Measurements from ENCODE around the gene TMEM238. TPM values are rescaled to one million over a fixed set of nuclear protein-coding genes. Genes with fewer than 3 reads are reported as not detected.
A peak's percentile ranks its signal among the peaks of the same experiment; 100 is the strongest.

The TMEM238 gene
- total and polyA plus RNA-seq, 9 of the 15 experiments (the other 6 are each of a cell fraction or from before 2014, with no cell fraction given) = 0.18 to 5.1 (median 1.3) TPM; not detected in 4

- TF ChIP-seq BRD4 (IDR thresholded peaks at IDR 0.05) (no peak), SMARCA4 (IDR thresholded peaks at IDR 0.05) (no peak), EP300 (IDR thresholded peaks at IDR 0.05; ENCODE audit: low read length) (peak; percentile 30), SIRT6 (IDR thresholded peaks at IDR 0.05; ENCODE audit: low read depth, low read length) (no peak), YY1 (IDR thresholded peaks at IDR 0.05; ENCODE audit: borderline replicate concordance in 1 of 3, control insufficient read depth in 1 of 3, extremely low read depth in 1 of 3, insufficient read depth in 3 of 3, insufficient read length in 1 of 3, insufficient replicate concordance in 2 of 3, low read depth in 1 of 3, low read length in 2 of 3) (peak; percentile 71 to 95 (median 88)), KAT8 (IDR thresholded peaks at IDR 0.05; ENCODE audit: low read depth) (no peak), POLR2AphosphoS5 (IDR thresholded peaks at IDR 0.05; ENCODE audit: control insufficient read depth, insufficient read depth, low read depth, low read length) (peak; percentile 28; the same call in 1 of the 2 replicates), ZNF57 (CRISPR knock-in tag; IDR thresholded peaks at IDR 0.05) (no peak), ZNF41 (CRISPR knock-in tag; conservative IDR thresholded peaks at IDR 0.05) (no peak), SOX6 (IDR thresholded peaks at IDR 0.05) (peak; percentile 58), PML (IDR thresholded peaks at IDR 0.05; ENCODE audit: low read length) (no peak; the same call in 1 of the 2 replicates), RFX1 (IDR thresholded peaks at IDR 0.05) (no peak), ZNF511 (CRISPR knock-in tag; IDR thresholded peaks at IDR 0.05) (peak; percentile 63; the same call in 1 of the 2 replicates), ZNF785 (CRISPR knock-in tag; IDR thresholded peaks at IDR 0.05) (no peak), ZNF253 (CRISPR knock-in tag; conservative IDR thresholded peaks at IDR 0.05) (no peak), BCOR (IDR thresholded peaks at IDR 0.05) (no peak), POLR3G (IDR thresholded peaks at IDR 0.05; ENCODE audit: extremely low read depth, insufficient read length, insufficient replicate concordance) (no peak), PRPF4 (IDR thresholded peaks at IDR 0.05; ENCODE audit: insufficient read depth, low read depth, low read length, poor library complexity, severe bottlenecking) (no peak), TAF9B (IDR thresholded peaks at IDR 0.05; ENCODE audit: partially characterized antibody) (peak; percentile 69), SRSF3 (IDR thresholded peaks at IDR 0.05; ENCODE audit: insufficient read depth, low read length) (no peak), PREB (CRISPR knock-in tag; IDR thresholded peaks at IDR 0.05) (peak; percentile 69; the same call in 1 of the 2 replicates), CCNT2 (IDR thresholded peaks at IDR 0.05; ENCODE audit: borderline replicate concordance, extremely low read depth, insufficient read length, low read depth, low read length) (peak; percentile 48), ZNF408 (CRISPR knock-in tag; IDR thresholded peaks at IDR 0.05; ENCODE audit: low read depth) (no peak)
- TF ChIP-seq, protein P1, sequence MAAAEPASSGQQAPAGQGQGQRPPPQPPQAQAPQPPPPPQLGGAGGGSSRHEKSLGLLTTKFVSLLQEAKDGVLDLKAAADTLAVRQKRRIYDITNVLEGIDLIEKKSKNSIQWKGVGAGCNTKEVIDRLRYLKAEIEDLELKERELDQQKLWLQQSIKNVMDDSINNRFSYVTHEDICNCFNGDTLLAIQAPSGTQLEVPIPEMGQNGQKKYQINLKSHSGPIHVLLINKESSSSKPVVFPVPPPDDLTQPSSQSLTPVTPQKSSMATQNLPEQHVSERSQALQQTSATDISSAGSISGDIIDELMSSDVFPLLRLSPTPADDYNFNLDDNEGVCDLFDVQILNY (CRISPR knock-in tag; IDR thresholded peaks at IDR 0.05) = peak; percentile 47; the same call in 1 of the 2 replicates
- TF ChIP-seq, protein P2, sequence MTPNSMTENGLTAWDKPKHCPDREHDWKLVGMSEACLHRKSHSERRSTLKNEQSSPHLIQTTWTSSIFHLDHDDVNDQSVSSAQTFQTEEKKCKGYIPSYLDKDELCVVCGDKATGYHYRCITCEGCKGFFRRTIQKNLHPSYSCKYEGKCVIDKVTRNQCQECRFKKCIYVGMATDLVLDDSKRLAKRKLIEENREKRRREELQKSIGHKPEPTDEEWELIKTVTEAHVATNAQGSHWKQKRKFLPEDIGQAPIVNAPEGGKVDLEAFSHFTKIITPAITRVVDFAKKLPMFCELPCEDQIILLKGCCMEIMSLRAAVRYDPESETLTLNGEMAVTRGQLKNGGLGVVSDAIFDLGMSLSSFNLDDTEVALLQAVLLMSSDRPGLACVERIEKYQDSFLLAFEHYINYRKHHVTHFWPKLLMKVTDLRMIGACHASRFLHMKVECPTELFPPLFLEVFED (CRISPR knock-in tag; conservative IDR thresholded peaks at IDR 0.05) = peak; percentile 79
Observed at GRCh38 chr19:55407800-55408532, 23.9 kb upstream of the TMEM238 start (continued).

All from K562 (cell line).